ENCODE data around the gene LGR6.

DNA sequence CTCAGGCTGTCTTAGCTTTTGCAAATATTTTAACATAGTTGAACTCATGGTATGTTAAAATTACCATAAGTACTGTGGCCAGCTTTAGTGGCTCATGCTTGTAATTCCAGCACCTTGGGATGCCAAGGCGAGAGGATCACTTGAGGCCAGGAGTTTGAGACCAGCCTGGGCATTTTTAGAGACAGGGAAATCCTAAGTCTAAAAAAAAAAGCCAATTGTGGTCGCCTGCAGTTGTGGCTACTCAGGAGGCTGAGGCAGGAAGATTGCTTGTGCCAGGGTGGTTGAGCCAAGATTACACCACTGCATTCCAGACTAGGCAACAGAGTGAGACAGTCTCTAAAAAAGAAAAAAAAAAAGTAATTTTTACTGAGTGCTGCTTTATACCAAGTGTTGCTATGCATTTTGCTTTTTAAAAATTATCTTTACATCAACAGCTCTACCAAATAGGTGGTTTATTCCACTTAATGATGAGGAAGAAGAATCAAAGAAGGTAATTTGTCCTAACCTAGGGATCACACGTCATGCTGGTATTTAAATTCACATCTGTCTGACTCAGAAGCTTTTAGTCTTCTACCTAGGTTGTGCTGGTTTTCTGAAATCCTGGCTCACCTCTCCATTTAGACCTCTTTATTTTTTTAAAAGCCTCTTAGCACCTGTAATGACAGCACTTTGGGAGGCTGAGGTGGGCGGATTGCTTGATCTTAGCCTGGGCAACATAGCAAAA, 171.7 kb downstream of the LGR6 start:
- TF ChIP-seq, protein P1, sequence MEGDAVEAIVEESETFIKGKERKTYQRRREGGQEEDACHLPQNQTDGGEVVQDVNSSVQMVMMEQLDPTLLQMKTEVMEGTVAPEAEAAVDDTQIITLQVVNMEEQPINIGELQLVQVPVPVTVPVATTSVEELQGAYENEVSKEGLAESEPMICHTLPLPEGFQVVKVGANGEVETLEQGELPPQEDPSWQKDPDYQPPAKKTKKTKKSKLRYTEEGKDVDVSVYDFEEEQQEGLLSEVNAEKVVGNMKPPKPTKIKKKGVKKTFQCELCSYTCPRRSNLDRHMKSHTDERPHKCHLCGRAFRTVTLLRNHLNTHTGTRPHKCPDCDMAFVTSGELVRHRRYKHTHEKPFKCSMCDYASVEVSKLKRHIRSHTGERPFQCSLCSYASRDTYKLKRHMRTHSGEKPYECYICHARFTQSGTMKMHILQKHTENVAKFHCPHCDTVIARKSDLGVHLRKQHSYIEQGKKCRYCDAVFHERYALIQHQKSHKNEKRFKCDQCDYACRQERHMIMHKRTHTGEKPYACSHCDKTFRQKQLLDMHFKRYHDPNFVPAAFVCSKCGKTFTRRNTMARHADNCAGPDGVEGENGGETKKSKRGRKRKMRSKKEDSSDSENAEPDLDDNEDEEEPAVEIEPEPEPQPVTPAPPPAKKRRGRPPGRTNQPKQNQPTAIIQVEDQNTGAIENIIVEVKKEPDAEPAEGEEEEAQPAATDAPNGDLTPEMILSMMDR (IDR thresholded peaks at IDR 0.05) = no peak
- TF ChIP-seq POLR2A (IDR thresholded peaks at IDR 0.05) (no peak), EP300 (IDR thresholded peaks at IDR 0.05) (no peak)

Measured in suprapubic skin (tissue), 3 donors.